GM23248 (cell line): ENCODE results near the gene CACNG4. TPM values are rescaled to one million over a fixed set of nuclear protein-coding genes. Genes with fewer than 3 reads are reported as not detected.

Experiments used
- DNase-seq: peaks from one replicate; pipeline ENCODE4 v3.0.0-alpha.2; 2015
- H2AFZ ChIP-seq: fragments of 200-600 bp; sonication (generic); 2 replicates; pipeline ENCODE4 v1.6.1; 2016; ENCODE audit warnings: antibody characterized with exemption
- H3F3A ChIP-seq: fragments of 200-600 bp; sonication (generic); 2 replicates; pipeline ENCODE4 v1.6.1; 2016; ENCODE audit warnings: mild to moderate bottlenecking, antibody characterized with exemption, mixed run types; ENCODE audit not compliant: insufficient read depth
- H3K27ac ChIP-seq: fragments of 200-600 bp; sonication (generic); 2 replicates; pipeline ENCODE4 v1.5.1; 2016; ENCODE audit warnings: mild to moderate bottlenecking
- H3K27me3 ChIP-seq: fragments of 200-600 bp; sonication (generic); replicated peaks from 2 replicates; pipeline ENCODE4 v1.6.1; 2016; ENCODE audit warnings: mild to moderate bottlenecking; ENCODE audit not compliant: insufficient read depth
- H3K36me3 ChIP-seq: fragments of 200-600 bp; sonication (generic); 2 replicates; pipeline ENCODE4 v1.6.1; 2016; ENCODE audit warnings: low read depth, mild to moderate bottlenecking
- H3K4me1 ChIP-seq: fragments of 200-600 bp; sonication (generic); 2 replicates; pipeline ENCODE4 v1.6.1; 2016; ENCODE audit warnings: mild to moderate bottlenecking; ENCODE audit not compliant: insufficient read depth
- H3K4me2 ChIP-seq: fragments of 200-600 bp; sonication (generic); one replicate; pipeline ENCODE4 v1.6.1; 2016; ENCODE audit warnings: mild to moderate bottlenecking; ENCODE audit not compliant: unreplicated experiment
- H3K4me3 ChIP-seq: fragments of 200-600 bp; sonication (generic); 2 replicates; pipeline ENCODE4 v1.5.1; 2016; ENCODE audit warnings: mild to moderate bottlenecking
- H3K79me2 ChIP-seq: fragments of 200-600 bp; sonication (generic); 2 replicates; pipeline ENCODE4 v1.6.1; 2016; ENCODE audit warnings: mild to moderate bottlenecking; ENCODE audit not compliant: insufficient read depth
- H3K9ac ChIP-seq: fragments of 200-600 bp; sonication (generic); 2 replicates; pipeline ENCODE4 v1.6.1; 2016; ENCODE audit warnings: mild to moderate bottlenecking
- H3K9me2 ChIP-seq: fragments of 200-600 bp; sonication (generic); 2 replicates; pipeline ENCODE4 v1.6.1; 2016; ENCODE audit warnings: mixed run types, mild to moderate bottlenecking, moderate library complexity; ENCODE audit not compliant: insufficient read depth
- H3K9me3 ChIP-seq: fragments of 200-600 bp; sonication (generic); one replicate; pipeline ENCODE4 v1.6.1; 2017; ENCODE audit warnings: low read depth
- H4K20me1 ChIP-seq: fragments of 200-600 bp; sonication (generic); 2 replicates; pipeline ENCODE4 v1.6.0; 2016; ENCODE audit not compliant: insufficient read depth
- EZH2 ChIP-seq: fragments of 200-600 bp; sonication (generic); IDR thresholded peaks from 2 replicates; pipeline ENCODE4 v1.6.1; 2018; ENCODE audit warnings: antibody characterized with exemption, mild to moderate bottlenecking; ENCODE audit not compliant: insufficient read depth, poor library complexity, severe bottlenecking
- EZH2phosphoT487 ChIP-seq: fragments of 200-600 bp; sonication (generic); IDR thresholded peaks from 2 replicates; pipeline ENCODE4 v1.6.1; 2018; ENCODE audit warnings: antibody characterized with exemption, moderate library complexity, mild to moderate bottlenecking, low read depth; ENCODE audit not compliant: insufficient read depth
- WGBS, 2 experiments: methylation state at CpG; one replicate each; pipeline ENCODE4 v1.1.6; 2015 to 2017; ENCODE audit warnings: low lambda C conversion rate in 2 of 2, low coverage in 1 of 2; ENCODE audit errors: missing lambda C conversion rate in 2 of 2; 5-methylcytosine and 5-hydroxymethylcytosine counted together
- in situ Hi-C: fragments of 300-500 bp; cut with MboI; formaldehyde crosslinking; loops from 2 replicates; pipeline ENCODE4 v1.15.0; 2020
- polyA plus RNA-seq: library from polyadenylated mRNA; unstranded; fragments of >200 nt; fragmentation: Nextera tagmentation; extraction: Ambion mirVana; gene quantifications from 2 replicates; pipeline ENCODE4 v1.2.1, GENCODE V29; 2016
- total RNA-seq: library from RNA; depleted of rRNA; stranded (reverse); fragments of >200 nt; shearing (Covaris generic); gene quantifications from 2 replicates; pipeline ENCODE4 v1.2.3, GENCODE V29; 2014

CACNG4 gene
- total and polyA plus RNA-seq, 2 experiments from 2014 or later: not detected

GRCh38 chr17:67021743-67022450 lies 57.4 kb downstream of the CACNG4 start:
- Histone ChIP-seq H3K9me2 (no peaks in the 10 kb centered on the region), H3K36me3 (no peaks in the 10 kb centered on the region), H3K4me2 (no peak overlapping the region), H2AFZ (no peak overlapping the region), H4K20me1 (no peaks in the 10 kb centered on the region), H3K9ac (no peak overlapping the region), H3K4me3 (no peak overlapping the region), H3F3A (no peaks in the 10 kb centered on the region), H3K4me1 (no peaks in the 10 kb centered on the region), H3K9me3 (no peaks in the 10 kb centered on the region), H3K79me2 (no peaks in the 10 kb centered on the region), H3K27me3 (peaks cover 13% of the 10 kb centered on the region), H3K27ac (no peak overlapping the region)
- TF ChIP-seq EZH2phosphoT487 (no peak), EZH2 (no peak)
- in situ Hi-C loops: no loop called here
- no peak for DNase-seq
- 75 to 79% methylated on average over 16 of the region's 16 CpGs for WGBS, 2 experiments

- H3K9me2 ChIP-seq: no peaks in the 10 kb centered on the region
- H4K20me1 ChIP-seq: no peaks in the 10 kb centered on the region
- H3K9me3 ChIP-seq: no peaks in the 10 kb centered on the region
- no peak for TF ChIP-seq EZH2phosphoT487
- no peak for TF ChIP-seq EZH2
- H3F3A ChIP-seq: no peaks in the 10 kb centered on the region
- H2AFZ ChIP-seq: no peak overlapping the region
- no peak overlapping the region for H3K9ac ChIP-seq
- H3K36me3 ChIP-seq: no peaks in the 10 kb centered on the region
- no peaks in the 10 kb centered on the region for H3K79me2 ChIP-seq
- peaks cover 18% of the 10 kb centered on the region for H3K27me3 ChIP-seq
- no peaks in the 10 kb centered on the region for H3K4me1 ChIP-seq
- H3K4me2 ChIP-seq: no peak overlapping the region
- in situ Hi-C loops: no loop called here
- H3K4me3 ChIP-seq: no peak overlapping the region
- 87 to 89% methylated on average over 12 of the region's 12 CpGs for WGBS, 2 experiments
- DNase-seq: no peak
- no peak overlapping the region for H3K27ac ChIP-seq
Measured at GRCh38 chr17:67022451-67022810, 57.9 kb downstream of the CACNG4 start.

- no peak overlapping the region for H3K27ac ChIP-seq
- no peaks in the 10 kb centered on the region for H3K79me2 ChIP-seq
- no peak for DNase-seq
- H3K9me2 ChIP-seq: no peaks in the 10 kb centered on the region
- no peak overlapping the region for H3K9ac ChIP-seq
- no peaks in the 10 kb centered on the region for H3K9me3 ChIP-seq
- in situ Hi-C loops: no loop called here
- no peaks in the 10 kb centered on the region for H3K4me1 ChIP-seq
- H3K27me3 ChIP-seq: peaks cover 14% of the 10 kb centered on the region; the same call in 1 of the 2 replicates
- no peak overlapping the region for H2AFZ ChIP-seq
- H3K4me3 ChIP-seq: no peak overlapping the region
- WGBS, 2 experiments: 78 to 80% methylated on average over 16 to 17 of the region's 17 CpGs
- no peak overlapping the region for H3K4me2 ChIP-seq
- no peaks in the 10 kb centered on the region for H3K36me3 ChIP-seq
- no peaks in the 10 kb centered on the region for H4K20me1 ChIP-seq
- TF ChIP-seq EZH2: no peak
- TF ChIP-seq EZH2phosphoT487: no peak
- no peaks in the 10 kb centered on the region for H3F3A ChIP-seq
Measured at GRCh38 chr17:67024736-67025135, 60.2 kb downstream of the CACNG4 start.

- peaks cover 14% of the 10 kb centered on the region; the same call in 1 of the 2 replicates for H3K27me3 ChIP-seq
- H2AFZ ChIP-seq: no peak overlapping the region
- no peak overlapping the region for H3K4me3 ChIP-seq
- 64% methylated on average over 16 to 19 of the region's 20 CpGs for WGBS, 2 experiments
- H3K9ac ChIP-seq: no peak overlapping the region
- TF ChIP-seq EZH2phosphoT487 (no peak), EZH2 (no peak)
- no peaks in the 10 kb centered on the region for H3F3A ChIP-seq
- H3K9me2 ChIP-seq: no peaks in the 10 kb centered on the region
- no peaks in the 10 kb centered on the region for H3K9me3 ChIP-seq
- H4K20me1 ChIP-seq: no peaks in the 10 kb centered on the region
- no peak overlapping the region for H3K27ac ChIP-seq
- no peaks in the 10 kb centered on the region for H3K36me3 ChIP-seq
- DNase-seq: no peak
- H3K4me2 ChIP-seq: no peak overlapping the region
- in situ Hi-C loops: no loop called here
- H3K4me1 ChIP-seq: no peaks in the 10 kb centered on the region
- H3K79me2 ChIP-seq: no peaks in the 10 kb centered on the region
Measured at GRCh38 chr17:67025216-67025792, 60.8 kb downstream of the CACNG4 start.
